Upper lobe of left lung (tissue), 4 donors: Measurements from ENCODE around the gene CXCL16.

Experiments used
- POLR2A ChIP-seq, 4 donors: fragments of 450-650 bp; IDR thresholded peaks; one replicate each; pipeline ENCODE4 v1.5.1; 2016 to 2017; ENCODE audit warnings: antibody characterized with exemption in 4 of 4, mild to moderate bottlenecking in 2 of 4
- TF ChIP-seq, protein P1 (sequence below), 6 experiments: fragments of 450-650 bp in 4 of 6; fragments of 200-600 bp in 2 of 6; sonication (generic) in 2 of 6; IDR thresholded peaks; one replicate each; pipeline ENCODE4 v1.5.1; 2016 to 2019; ENCODE audit warnings: antibody characterized with exemption in 6 of 6

DNA sequence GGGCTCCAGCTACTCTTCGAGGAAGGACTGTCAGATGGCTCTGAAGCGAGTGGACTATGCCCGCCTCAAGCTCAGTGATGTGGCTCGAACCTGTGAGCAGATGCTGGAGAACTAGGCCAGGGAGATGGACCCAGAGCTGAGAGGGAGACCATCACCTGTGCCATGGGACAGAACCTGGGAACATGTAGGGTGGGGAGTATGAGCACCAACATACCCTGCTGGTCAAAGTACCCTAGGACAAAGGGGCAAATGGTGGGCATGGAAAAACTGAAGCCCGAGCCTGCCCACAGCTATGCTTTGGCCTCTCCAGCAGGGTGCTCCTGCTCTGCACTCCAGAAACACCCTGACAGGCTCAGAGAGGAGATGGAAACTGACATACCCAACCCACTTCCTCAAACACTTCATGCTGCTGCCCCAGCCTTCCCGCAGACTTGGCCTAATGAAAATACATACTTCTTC is 6.6 kb downstream of the CXCL16 start:
- TF ChIP-seq, protein P1, sequence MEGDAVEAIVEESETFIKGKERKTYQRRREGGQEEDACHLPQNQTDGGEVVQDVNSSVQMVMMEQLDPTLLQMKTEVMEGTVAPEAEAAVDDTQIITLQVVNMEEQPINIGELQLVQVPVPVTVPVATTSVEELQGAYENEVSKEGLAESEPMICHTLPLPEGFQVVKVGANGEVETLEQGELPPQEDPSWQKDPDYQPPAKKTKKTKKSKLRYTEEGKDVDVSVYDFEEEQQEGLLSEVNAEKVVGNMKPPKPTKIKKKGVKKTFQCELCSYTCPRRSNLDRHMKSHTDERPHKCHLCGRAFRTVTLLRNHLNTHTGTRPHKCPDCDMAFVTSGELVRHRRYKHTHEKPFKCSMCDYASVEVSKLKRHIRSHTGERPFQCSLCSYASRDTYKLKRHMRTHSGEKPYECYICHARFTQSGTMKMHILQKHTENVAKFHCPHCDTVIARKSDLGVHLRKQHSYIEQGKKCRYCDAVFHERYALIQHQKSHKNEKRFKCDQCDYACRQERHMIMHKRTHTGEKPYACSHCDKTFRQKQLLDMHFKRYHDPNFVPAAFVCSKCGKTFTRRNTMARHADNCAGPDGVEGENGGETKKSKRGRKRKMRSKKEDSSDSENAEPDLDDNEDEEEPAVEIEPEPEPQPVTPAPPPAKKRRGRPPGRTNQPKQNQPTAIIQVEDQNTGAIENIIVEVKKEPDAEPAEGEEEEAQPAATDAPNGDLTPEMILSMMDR (IDR thresholded peaks at IDR 0.05): peak in 5 of 6 experiments; percentile 21 to 54 (median 41)
- peak in 1 of 4 donors; percentile 37 for TF ChIP-seq POLR2A (IDR thresholded peaks at IDR 0.05)
